PC-9 (cell line): Measurements from ENCODE around the gene SLAMF1. TPM values are rescaled to one million over a fixed set of nuclear protein-coding genes. Genes with fewer than 3 reads are reported as not detected.

ENCODE experiments used
- BruUV-seq: library from RNA; stranded (reverse); fragments of 400-500 nt; replicated peaks from 2 replicates; lab custom pipeline; 2021; lab: Mats Ljungman, UMichigan
- CTCF ChIA-PET: fragments of 300-600 bp; sonication (Branson Sonifier 250); formaldehyde crosslinking; loops from one replicate; lab custom pipeline; 2022; ENCODE audit warnings: antibody characterized with exemption; lab: Charles Lee
- POLR2A ChIA-PET: fragments of 300-600 bp; sonication (Branson Sonifier 250); formaldehyde crosslinking; loops from one replicate; lab custom pipeline; 2022; ENCODE audit warnings: antibody characterized with exemption; ENCODE audit not compliant: unreplicated experiment; lab: Charles Lee
- DNase-seq, 2 experiments: peaks; one replicate each; pipeline versions ENCODE4 v3.0.0 to v3.0.0-alpha.2; 2015 to 2022; ENCODE audit warnings: mixed read lengths in 1 of 2
- H2AFZ ChIP-seq: fragments of 200-600 bp; sonication (generic); 2 replicates; pipeline ENCODE4 v1.8.1; 2017; ENCODE audit warnings: antibody characterized with exemption
- H3F3A ChIP-seq: fragments of 200-600 bp; sonication (generic); 2 replicates; pipeline ENCODE4 v1.8.1; 2017; ENCODE audit warnings: antibody characterized with exemption, mild to moderate bottlenecking, low read depth; ENCODE audit not compliant: insufficient read depth
- H3K27ac ChIP-seq: fragments of 200-600 bp; sonication (generic); 2 replicates; pipeline ENCODE4 v1.6.1; 2016; ENCODE audit warnings: mixed run types
- H3K27me3 ChIP-seq: fragments of 200-600 bp; sonication (generic); 2 replicates; pipeline ENCODE4 v1.6.1; 2016; ENCODE audit warnings: low read depth, mixed run types; ENCODE audit not compliant: insufficient read depth
- H3K36me3 ChIP-seq: fragments of 200-600 bp; sonication (generic); 2 replicates; pipeline ENCODE4 v1.6.1; 2016; ENCODE audit warnings: low read depth, mixed run types
- H3K4me1 ChIP-seq: fragments of 200-600 bp; sonication (generic); replicated peaks from 2 replicates; pipeline ENCODE4 v1.6.1; 2016; ENCODE audit warnings: mixed run types; ENCODE audit not compliant: insufficient read depth
- H3K4me2 ChIP-seq: fragments of 200-600 bp; sonication (generic); 2 replicates; pipeline ENCODE4 v1.6.1; 2017; ENCODE audit warnings: mixed run types
- H3K4me3 ChIP-seq: fragments of 200-600 bp; sonication (generic); 2 replicates; pipeline ENCODE4 v1.6.1; 2016; ENCODE audit warnings: mixed run types
- H3K79me2 ChIP-seq: fragments of 200-600 bp; sonication (generic); 2 replicates; pipeline ENCODE4 v1.6.1; 2017; ENCODE audit warnings: low read depth, mixed run types
- H3K9me2 ChIP-seq: fragments of 200-600 bp; sonication (generic); 2 replicates; pipeline ENCODE4 v1.8.1; 2017; ENCODE audit warnings: mild to moderate bottlenecking; ENCODE audit not compliant: insufficient read depth
- H3K9me3 ChIP-seq: fragments of 200-600 bp; sonication (generic); 2 replicates; pipeline ENCODE4 v1.8.1; 2016; ENCODE audit warnings: low read depth; ENCODE audit not compliant: insufficient read depth
- H4K20me1 ChIP-seq: fragments of 200-600 bp; sonication (generic); 2 replicates; pipeline ENCODE4 v1.8.1; 2017; ENCODE audit not compliant: insufficient read depth
- EZH2 ChIP-seq: fragments of 200-600 bp; sonication (generic); IDR thresholded peaks from 2 replicates; pipeline ENCODE4 v1.8.0; 2017; ENCODE audit warnings: antibody characterized with exemption, low read depth
- intact Hi-C: fragments of 100-400 bp; cut with micrococcal nuclease; formaldehyde crosslinking; loops from one replicate; pipeline ENCODE4 v1.10.0; 2022; ENCODE audit not compliant: unreplicated experiment
- total RNA-seq: library from RNA; stranded (reverse); gene quantifications from 2 replicates; pipeline ENCODE4 v1.2.3, GENCODE V29; 2021
- TF ChIP-seq, protein P1 (sequence below): fragments of 200-600 bp; sonication (generic); conservative IDR thresholded peaks from 2 replicates; pipeline ENCODE4 v1.6.1; 2017; ENCODE audit warnings: mixed run types, antibody characterized with exemption, mild to moderate bottlenecking, moderate library complexity

SLAMF1 gene
- total RNA-seq, 1 experiment from 2014 or later: not detected

DNA sequence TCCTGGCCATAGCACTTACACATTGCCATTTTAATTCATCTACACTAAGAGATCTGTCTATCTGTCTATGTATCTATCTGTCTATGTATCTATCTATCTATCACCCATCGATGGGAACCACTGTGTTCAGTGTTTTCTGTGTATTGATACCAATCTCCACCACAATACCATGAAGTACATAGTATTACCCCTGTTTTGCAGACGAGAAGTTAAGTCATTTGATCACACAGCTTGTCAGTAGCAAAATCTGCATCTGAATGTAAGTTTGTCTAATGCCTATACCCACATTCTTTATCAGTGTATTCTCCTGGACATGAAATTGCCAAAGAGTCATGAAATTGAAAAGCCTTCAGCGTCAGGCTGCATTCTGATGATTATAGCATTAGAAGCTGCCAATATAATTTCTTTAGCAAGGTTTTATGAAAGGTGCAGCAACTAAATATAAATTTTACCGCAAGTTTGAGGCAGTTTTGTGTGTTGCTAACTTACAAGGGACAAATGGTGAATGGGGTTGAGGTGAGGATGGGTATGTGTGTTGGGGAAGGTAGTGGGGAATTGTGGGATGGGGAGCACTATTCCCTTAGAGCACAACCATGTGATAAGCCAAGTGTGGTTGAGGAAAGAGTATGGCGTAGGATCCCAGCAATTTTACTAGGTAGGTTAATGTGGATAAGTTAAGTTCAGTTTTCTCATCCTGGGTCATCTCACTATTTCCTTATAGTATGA, 24.2 kb downstream of the SLAMF1 start:
- Histone ChIP-seq H3K4me2 (no peak overlapping the region), H4K20me1 (no peaks in the 10 kb centered on the region), H2AFZ (no peak overlapping the region), H3K79me2 (no peaks in the 10 kb centered on the region), H3K9me3 (no peaks in the 10 kb centered on the region), H3F3A (no peaks in the 10 kb centered on the region), H3K4me3 (no peak overlapping the region), H3K36me3 (no peaks in the 10 kb centered on the region), H3K27me3 (peaks cover 38% of the 10 kb centered on the region; the same call in 1 of the 2 replicates), H3K27ac (no peak overlapping the region), H3K9me2 (no peaks in the 10 kb centered on the region), H3K4me1 (no peaks in the 10 kb centered on the region)
- no TSS peak for BruUV-seq
- no peak for DNase-seq
- ChIA-PET POLR2A (no interaction called here), CTCF (interaction anchor here (0.5 kb wide), 1 partner anchor 437 kb away, joined by 6 read pairs; no protein-coding TSS in a partner anchor)
- intact Hi-C loops: no loop called here
- TF ChIP-seq, protein P1, sequence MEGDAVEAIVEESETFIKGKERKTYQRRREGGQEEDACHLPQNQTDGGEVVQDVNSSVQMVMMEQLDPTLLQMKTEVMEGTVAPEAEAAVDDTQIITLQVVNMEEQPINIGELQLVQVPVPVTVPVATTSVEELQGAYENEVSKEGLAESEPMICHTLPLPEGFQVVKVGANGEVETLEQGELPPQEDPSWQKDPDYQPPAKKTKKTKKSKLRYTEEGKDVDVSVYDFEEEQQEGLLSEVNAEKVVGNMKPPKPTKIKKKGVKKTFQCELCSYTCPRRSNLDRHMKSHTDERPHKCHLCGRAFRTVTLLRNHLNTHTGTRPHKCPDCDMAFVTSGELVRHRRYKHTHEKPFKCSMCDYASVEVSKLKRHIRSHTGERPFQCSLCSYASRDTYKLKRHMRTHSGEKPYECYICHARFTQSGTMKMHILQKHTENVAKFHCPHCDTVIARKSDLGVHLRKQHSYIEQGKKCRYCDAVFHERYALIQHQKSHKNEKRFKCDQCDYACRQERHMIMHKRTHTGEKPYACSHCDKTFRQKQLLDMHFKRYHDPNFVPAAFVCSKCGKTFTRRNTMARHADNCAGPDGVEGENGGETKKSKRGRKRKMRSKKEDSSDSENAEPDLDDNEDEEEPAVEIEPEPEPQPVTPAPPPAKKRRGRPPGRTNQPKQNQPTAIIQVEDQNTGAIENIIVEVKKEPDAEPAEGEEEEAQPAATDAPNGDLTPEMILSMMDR: no peak
- no peak for TF ChIP-seq EZH2

DNA sequence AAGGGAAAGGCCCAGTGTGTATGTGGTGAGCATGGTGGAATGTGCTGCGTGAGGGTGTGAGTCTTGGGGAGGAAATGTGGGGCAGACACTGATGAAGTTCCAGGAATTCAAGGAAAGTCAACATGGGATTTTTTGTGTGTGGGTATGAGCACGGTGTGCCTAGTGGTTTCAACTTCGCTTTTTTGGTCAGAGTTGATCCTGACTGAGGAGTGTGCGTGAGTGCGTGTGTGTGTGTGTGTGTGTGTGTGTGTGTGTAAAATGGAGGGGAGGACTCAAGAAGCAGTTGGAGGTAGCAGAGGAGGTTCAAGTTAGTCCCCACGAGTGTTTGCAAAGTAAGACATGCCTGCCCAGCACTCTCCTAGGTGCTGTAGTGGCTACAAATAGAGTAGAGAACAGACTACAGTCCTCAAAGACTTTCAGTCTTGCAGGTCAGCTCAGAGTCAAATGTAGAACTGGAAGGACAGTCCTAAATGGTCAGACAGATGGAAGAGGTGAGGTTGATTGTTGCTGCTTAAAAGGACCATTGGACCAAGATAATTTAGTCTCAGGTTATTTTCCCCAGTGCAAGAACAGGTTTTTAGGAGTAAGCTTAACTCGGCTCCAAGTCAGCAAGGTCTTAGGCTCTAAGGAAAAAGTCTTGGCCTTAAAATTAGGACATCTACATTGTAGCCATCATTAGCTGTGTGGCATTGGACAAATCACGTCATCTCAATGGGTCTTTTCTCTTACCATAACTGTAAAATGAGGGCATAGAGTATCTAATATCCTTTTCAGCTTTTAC, 25.0 kb downstream of the SLAMF1 start:
- no peaks in the 10 kb centered on the region for H3K79me2 ChIP-seq
- no peak overlapping the region for H2AFZ ChIP-seq
- H3K9me3 ChIP-seq: no peaks in the 10 kb centered on the region
- no peaks in the 10 kb centered on the region for H3K4me1 ChIP-seq
- no peak overlapping the region for H3K27ac ChIP-seq
- ChIA-PET POLR2A (no interaction called here), CTCF (no interaction called here)
- no peaks in the 10 kb centered on the region for H3K9me2 ChIP-seq
- H3K27me3 ChIP-seq: peaks cover 38% of the 10 kb centered on the region; the same call in 1 of the 2 replicates
- BruUV-seq: no TSS peak
- no peak overlapping the region for H3K4me3 ChIP-seq
- no peaks in the 10 kb centered on the region for H3F3A ChIP-seq
- no peak for DNase-seq
- intact Hi-C loops: no loop called here
- no peaks in the 10 kb centered on the region for H4K20me1 ChIP-seq
- TF ChIP-seq EZH2: no peak
- TF ChIP-seq, protein P1: no peak
- H3K4me2 ChIP-seq: no peak overlapping the region
- H3K36me3 ChIP-seq: no peaks in the 10 kb centered on the region

DNA sequence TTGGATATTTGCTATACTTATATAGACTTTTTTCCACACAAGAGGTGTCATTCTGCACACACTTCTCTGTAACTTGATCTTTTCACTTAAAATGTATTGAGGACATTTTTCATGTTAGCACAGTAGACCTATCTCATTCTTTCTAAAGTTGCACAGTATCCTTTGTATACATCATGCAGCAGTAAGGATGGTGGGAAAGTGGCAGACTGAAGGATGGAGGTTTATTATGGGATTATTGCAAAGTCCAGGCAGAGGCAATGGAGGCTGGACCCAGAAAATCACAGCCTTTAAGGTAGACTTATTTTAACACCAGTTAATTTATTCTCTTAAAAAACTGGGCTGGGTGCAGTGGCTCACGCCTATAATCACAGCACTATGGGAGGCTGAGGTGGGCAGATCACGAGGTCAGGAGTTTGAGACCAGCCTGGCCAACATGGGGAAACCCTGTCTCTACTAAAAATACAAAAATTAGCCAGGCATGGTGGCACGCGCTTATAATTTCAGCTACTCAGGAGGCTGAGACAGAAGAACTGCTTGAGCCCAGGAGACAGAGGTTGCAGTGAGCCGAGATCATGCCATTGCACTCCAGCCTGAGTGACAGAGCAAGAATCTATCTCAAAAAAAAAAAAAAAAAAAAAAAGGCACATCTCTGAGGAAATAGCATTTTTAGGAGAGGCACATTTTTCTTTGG, 25.8 kb downstream of the SLAMF1 start:
- H3K9me2 ChIP-seq: no peaks in the 10 kb centered on the region
- peaks cover 42% of the 10 kb centered on the region; the same call in 1 of the 2 replicates for H3K27me3 ChIP-seq
- no peaks in the 10 kb centered on the region for H4K20me1 ChIP-seq
- ChIA-PET CTCF (no interaction called here), POLR2A (no interaction called here)
- no peaks in the 10 kb centered on the region for H3F3A ChIP-seq
- intact Hi-C loops: no loop called here
- no peaks in the 10 kb centered on the region for H3K36me3 ChIP-seq
- H3K4me2 ChIP-seq: no peak overlapping the region
- no peak for DNase-seq
- no peaks in the 10 kb centered on the region for H3K9me3 ChIP-seq
- no peaks in the 10 kb centered on the region for H3K4me1 ChIP-seq
- no peak overlapping the region for H3K4me3 ChIP-seq
- no peak overlapping the region for H3K27ac ChIP-seq
- no TSS peak for BruUV-seq
- H2AFZ ChIP-seq: no peak overlapping the region
- no peaks in the 10 kb centered on the region for H3K79me2 ChIP-seq
- TF ChIP-seq, protein P1: no peak
- TF ChIP-seq EZH2: no peak
